ENCODE data around the gene TRPV2. TPM values are rescaled to one million over a fixed set of nuclear protein-coding genes. Genes with fewer than 3 reads are reported as not detected.

Gene TRPV2
- total and polyA plus RNA-seq, 9 of the 15 experiments (the other 6 are each of a cell fraction or from before 2014, with no cell fraction given) = 10.0 to 97.5 (median 30.3) TPM

DNA sequence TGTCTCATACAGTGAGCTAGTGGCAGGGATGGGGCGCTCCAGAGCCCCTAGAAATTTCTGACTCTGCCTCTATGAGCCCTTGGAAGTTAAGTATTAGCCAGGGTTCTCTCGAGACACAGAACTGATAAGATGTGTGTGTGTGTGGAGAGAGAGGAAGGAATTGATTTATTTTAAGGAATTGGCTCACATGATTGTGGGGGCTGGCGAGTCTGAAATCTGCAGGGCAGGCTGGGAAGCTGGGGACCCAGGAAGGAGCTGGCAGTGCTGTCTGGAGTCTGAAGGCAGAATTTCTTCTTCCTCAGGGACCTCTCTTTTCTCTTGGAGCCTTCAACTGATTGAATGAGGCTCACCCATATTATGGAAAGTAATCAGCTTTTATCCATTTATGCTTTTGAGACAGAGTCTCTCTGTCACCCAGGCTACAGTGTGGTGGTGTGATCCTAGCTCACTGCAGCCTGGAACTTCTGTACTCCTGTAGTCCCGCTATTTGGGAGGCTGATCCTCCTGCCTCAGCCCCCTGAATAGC, 59.9 kb downstream of the TRPV2 start:
- intact Hi-C loops (cut with micrococcal nuclease) = no loop called here
- no peak for FAIRE-seq
- Histone ChIP-seq H3K4me3 (no peak overlapping the region), H3K9me1 (ENCODE audit: control insufficient read depth, insufficient read depth, low read length) (no peaks in the 10 kb centered on the region), H4K20me1 (replicated peaks; ENCODE audit: control insufficient read depth, insufficient read depth, low read length) (no peaks in the 10 kb centered on the region; the same call in 1 of the 2 replicates), H3K36me3 (ENCODE audit: control insufficient read depth, insufficient read depth, low read length) (no peaks in the 10 kb centered on the region), H3K9ac (ENCODE audit: insufficient read depth in 1 of 2, low read depth in 2 of 2, low read length in 2 of 2) (no peak overlapping the region), H3K4me1 (replicated peaks in 1 of 2; ENCODE audit: control insufficient read depth in 2 of 2, insufficient read depth in 2 of 2, low read length in 2 of 2) (no peaks in the 10 kb centered on the region; a peak in 1 of 5 replicates), H3K9me3 (replicated peaks; ENCODE audit: control insufficient read depth, insufficient read depth, low read depth, low read length) (no peaks in the 10 kb centered on the region), H3K27me3 (ENCODE audit: control insufficient read depth in 2 of 2, insufficient read depth in 2 of 2, low read length in 2 of 2) (peaks cover 2 to 46% of the 10 kb centered on the region in 2 experiments), H3K79me2 (ENCODE audit: control insufficient read depth, insufficient read depth, low read length) (no peaks in the 10 kb centered on the region), H3K4me2 (ENCODE audit: insufficient read depth, low read length) (no peak overlapping the region), H2AFZ (ENCODE audit: low read depth, low read length) (no peak overlapping the region), H3K27ac (ENCODE audit: extremely low read depth, low read depth, low read length) (no peak overlapping the region)
- TF ChIP-seq ZNF134 (CRISPR knock-in tag; conservative IDR thresholded peaks at IDR 0.05) = peak; percentile 89
- TF ChIP-seq BDP1 (IDR thresholded peaks at IDR 0.05; ENCODE audit: insufficient read depth, insufficient read length) = no peak
- no peak for ATAC-seq
- in situ Hi-C loops (cut with MboI) = no loop called here
- ChIA-PET CTCF (ENCODE audit: low intra/inter-chr PET ratio) (no interaction called here), POLR2A (interaction anchor here (0.6 to 1.3 kb wide), 3 partner anchors 9 to 12 kb away, joined by 3 read pairs; no protein-coding TSS in a partner anchor)
- no peak for DNase-seq (ENCODE audit: extremely low read depth in 1 of 4, low spot score in 3 of 4)
- no TSS peak for BruUV-seq (replicated peaks)
- 5% methylated on average over 4 of the region's 4 CpGs for WGBS (ENCODE audit: insufficient coverage, low coverage, missing lambda C conversion rate)

DNA sequence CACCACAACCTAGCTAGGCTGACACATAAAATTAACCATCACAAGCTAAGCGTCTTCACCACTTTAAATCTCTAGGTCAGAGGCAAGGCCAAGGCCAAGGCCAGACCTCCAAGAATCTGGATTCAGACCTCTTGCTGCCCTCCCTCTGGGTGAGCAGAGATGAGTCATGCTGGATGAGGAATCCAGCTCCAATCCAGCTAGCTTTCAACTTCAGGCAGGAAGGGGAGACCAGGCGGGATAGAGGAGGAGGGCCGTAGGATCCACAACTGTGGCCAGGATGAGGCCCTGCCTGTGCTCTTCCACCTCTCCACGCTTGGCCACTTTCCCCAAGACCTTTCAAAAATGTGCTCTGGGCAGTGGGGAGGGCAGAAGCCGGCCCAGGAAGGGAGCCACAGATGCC, 61.9 kb downstream of the TRPV2 start:
- in situ Hi-C loops (cut with MboI) (no loop called here), intact Hi-C loops (cut with micrococcal nuclease) (no loop called here)
- Histone ChIP-seq H3K4me3 (no peak overlapping the region), H3K36me3 (ENCODE audit: control insufficient read depth, insufficient read depth, low read length) (no peaks in the 10 kb centered on the region), H2AFZ (ENCODE audit: low read depth, low read length) (no peak overlapping the region), H3K9ac (ENCODE audit: insufficient read depth in 1 of 2, low read depth in 2 of 2, low read length in 2 of 2) (no peak overlapping the region), H3K27ac (ENCODE audit: extremely low read depth, low read depth, low read length) (no peak overlapping the region), H3K27me3 (ENCODE audit: control insufficient read depth in 2 of 2, insufficient read depth in 2 of 2, low read length in 2 of 2) (peaks cover 0 to 32% of the 10 kb centered on the region in 2 experiments; a peak in 4 of 5 replicates), H3K4me2 (ENCODE audit: insufficient read depth, low read length) (no peak overlapping the region), H3K79me2 (ENCODE audit: control insufficient read depth, insufficient read depth, low read length) (no peaks in the 10 kb centered on the region), H4K20me1 (replicated peaks; ENCODE audit: control insufficient read depth, insufficient read depth, low read length) (no peaks in the 10 kb centered on the region; the same call in 1 of the 2 replicates), H3K4me1 (replicated peaks in 1 of 2; ENCODE audit: control insufficient read depth in 2 of 2, insufficient read depth in 2 of 2, low read length in 2 of 2) (no peaks in the 10 kb centered on the region), H3K9me1 (ENCODE audit: control insufficient read depth, insufficient read depth, low read length) (no peaks in the 10 kb centered on the region), H3K9me3 (replicated peaks; ENCODE audit: control insufficient read depth, insufficient read depth, low read depth, low read length) (no peaks in the 10 kb centered on the region)
- CTCF ChIA-PET (ENCODE audit: low intra/inter-chr PET ratio) = no interaction called here
- BruUV-seq (replicated peaks) = no TSS peak
- DNase-seq (ENCODE audit: extremely low read depth in 1 of 4, low spot score in 3 of 4) (no peak), FAIRE-seq (no peak), ATAC-seq (no peak)
- POLR2A ChIA-PET = interaction anchor here (0.9 to 1.0 kb wide), 2 partner anchors 12 to 16 kb away, joined by 3 to 5 read pairs; no protein-coding TSS in a partner anchor
- WGBS (ENCODE audit: insufficient coverage, low coverage, missing lambda C conversion rate) = 35% methylated on average over 2 of the region's 5 CpGs
- TF ChIP-seq FIP1L1 (IDR thresholded peaks at IDR 0.05; ENCODE audit: low read depth, low read length, poor library complexity, severe bottlenecking) = no peak
- TF ChIP-seq JUND (IDR thresholded peaks at IDR 0.05; ENCODE audit: borderline replicate concordance, low read depth, low read length) = peak; percentile 50; the same call in 1 of the 2 replicates
- no peak for TF ChIP-seq JUND (tag; IDR thresholded peaks at IDR 0.05; ENCODE audit: borderline replicate concordance, low read depth, low read length)
- TF ChIP-seq FOSL1 (tag; conservative IDR thresholded peaks at IDR 0.05) = peak; percentile 38
- TF ChIP-seq, protein P1, sequence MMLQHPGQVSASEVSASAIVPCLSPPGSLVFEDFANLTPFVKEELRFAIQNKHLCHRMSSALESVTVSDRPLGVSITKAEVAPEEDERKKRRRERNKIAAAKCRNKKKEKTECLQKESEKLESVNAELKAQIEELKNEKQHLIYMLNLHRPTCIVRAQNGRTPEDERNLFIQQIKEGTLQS (IDR thresholded peaks at IDR 0.05) = peak; percentile 53
- TF ChIP-seq, protein P1 (CRISPR knock-in tag; conservative IDR thresholded peaks at IDR 0.05) = no peak
- TF ChIP-seq, protein P2, sequence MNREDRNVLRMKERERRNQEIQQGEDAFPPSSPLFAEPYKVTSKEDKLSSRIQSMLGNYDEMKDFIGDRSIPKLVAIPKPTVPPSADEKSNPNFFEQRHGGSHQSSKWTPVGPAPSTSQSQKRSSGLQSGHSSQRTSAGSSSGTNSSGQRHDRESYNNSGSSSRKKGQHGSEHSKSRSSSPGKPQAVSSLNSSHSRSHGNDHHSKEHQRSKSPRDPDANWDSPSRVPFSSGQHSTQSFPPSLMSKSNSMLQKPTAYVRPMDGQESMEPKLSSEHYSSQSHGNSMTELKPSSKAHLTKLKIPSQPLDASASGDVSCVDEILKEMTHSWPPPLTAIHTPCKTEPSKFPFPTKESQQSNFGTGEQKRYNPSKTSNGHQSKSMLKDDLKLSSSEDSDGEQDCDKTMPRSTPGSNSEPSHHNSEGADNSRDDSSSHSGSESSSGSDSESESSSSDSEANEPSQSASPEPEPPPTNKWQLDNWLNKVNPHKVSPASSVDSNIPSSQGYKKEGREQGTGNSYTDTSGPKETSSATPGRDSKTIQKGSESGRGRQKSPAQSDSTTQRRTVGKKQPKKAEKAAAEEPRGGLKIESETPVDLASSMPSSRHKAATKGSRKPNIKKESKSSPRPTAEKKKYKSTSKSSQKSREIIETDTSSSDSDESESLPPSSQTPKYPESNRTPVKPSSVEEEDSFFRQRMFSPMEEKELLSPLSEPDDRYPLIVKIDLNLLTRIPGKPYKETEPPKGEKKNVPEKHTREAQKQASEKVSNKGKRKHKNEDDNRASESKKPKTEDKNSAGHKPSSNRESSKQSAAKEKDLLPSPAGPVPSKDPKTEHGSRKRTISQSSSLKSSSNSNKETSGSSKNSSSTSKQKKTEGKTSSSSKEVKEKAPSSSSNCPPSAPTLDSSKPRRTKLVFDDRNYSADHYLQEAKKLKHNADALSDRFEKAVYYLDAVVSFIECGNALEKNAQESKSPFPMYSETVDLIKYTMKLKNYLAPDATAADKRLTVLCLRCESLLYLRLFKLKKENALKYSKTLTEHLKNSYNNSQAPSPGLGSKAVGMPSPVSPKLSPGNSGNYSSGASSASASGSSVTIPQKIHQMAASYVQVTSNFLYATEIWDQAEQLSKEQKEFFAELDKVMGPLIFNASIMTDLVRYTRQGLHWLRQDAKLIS (CRISPR knock-in tag; IDR thresholded peaks at IDR 0.05) = no peak
